ENCODE measurements around the gene MSANTD1. TPM values are rescaled to one million over a fixed set of nuclear protein-coding genes. Genes with fewer than 3 reads are reported as not detected.

MSANTD1 gene
- total and polyA plus RNA-seq, 2 of the 8 experiments (the other 6 are each of a cell fraction or from before 2014, with no cell fraction given): 0.23 to 0.45 TPM

- no peak overlapping the region for H2BK20ac ChIP-seq (ENCODE audit: low read length)
- ChIA-PET POLR2A (ENCODE audit: partially characterized antibody) (interaction anchor here (1.2 kb wide), 1 partner anchor 63 kb away, joined by 5 read pairs; no protein-coding TSS in a partner anchor), CTCF (ENCODE audit: partially characterized antibody) (interaction anchor here (0.7 to 1.9 kb wide), 9 partner anchors 11 to 237 kb away, joined by 3 to 9 read pairs (median 3); partner anchors contain the start of gene HGFAC)
- no peak overlapping the region for H3K18ac ChIP-seq (ENCODE audit: extremely low read depth, low read length)
- H2BK120ac ChIP-seq (replicated peaks; ENCODE audit: low read depth, low read length): no peak overlapping the region
- H3K23ac ChIP-seq (ENCODE audit: insufficient read length): no peak overlapping the region
- no peaks in the 10 kb centered on the region for H3K79me1 ChIP-seq (ENCODE audit: low read depth, low read length)
- H3K79me2 ChIP-seq (ENCODE audit: control insufficient read depth in 1 of 2, insufficient read depth in 2 of 2, low read length in 2 of 2): no peaks in the 10 kb centered on the region
- H3K14ac ChIP-seq (ENCODE audit: insufficient read length): no peak overlapping the region
- DNase-seq (ENCODE audit: low read depth in 1 of 2, low spot score in 2 of 2) (no peak), FAIRE-seq (no peak)
- H3K4ac ChIP-seq (replicated peaks; ENCODE audit: insufficient read length, low read depth, low read length): no peak overlapping the region
- H4K5ac ChIP-seq (ENCODE audit: insufficient read length, low read depth, low read length): no peak overlapping the region
- H2BK15ac ChIP-seq (ENCODE audit: low read length): no peak overlapping the region
- H3K56ac ChIP-seq (replicated peaks; ENCODE audit: insufficient read length, low read depth, low read length): no peak overlapping the region
- H4K20me1 ChIP-seq (replicated peaks in 1 of 2; ENCODE audit: control insufficient read depth in 1 of 2, insufficient read depth in 2 of 2, low read length in 2 of 2): peaks cover 20 to 32% of the 10 kb centered on the region in 2 experiments
- no peak overlapping the region for H3K4me2 ChIP-seq (ENCODE audit: insufficient read depth in 1 of 2, low read depth in 2 of 2, low read length in 2 of 2)
- H3K9me3 ChIP-seq (ENCODE audit: insufficient read depth in 2 of 2, low read depth in 1 of 2, low read length in 1 of 2): no peaks in the 10 kb centered on the region
- no peak overlapping the region for H2BK12ac ChIP-seq (ENCODE audit: low read depth, low read length)
- H2AFZ ChIP-seq (ENCODE audit: low read length): no peak overlapping the region
- no peak overlapping the region for H4K91ac ChIP-seq (replicated peaks; ENCODE audit: insufficient read length, low read length)
- WGBS, 2 experiments (ENCODE audit: extremely low coverage in 1 of 2, insufficient coverage in 1 of 2, insufficient read length in 1 of 2, insufficient replicate concordance in 2 of 2, low coverage in 1 of 2, low lambda C conversion rate in 2 of 2, missing lambda C conversion rate in 1 of 2): 73% methylated on average over 1 of the region's 1 CpG; no CpG with 5 or more reads in 1 of the 2 experiments
- peaks cover 0 to 16% (median 6%) of the 10 kb centered on the region in 4 experiments; a peak in 5 of 7 replicates for H3K27me3 ChIP-seq (replicated peaks in 1 of 4; ENCODE audit: control insufficient read depth in 3 of 4, extremely low read depth in 1 of 4, insufficient read depth in 3 of 4, low read length in 3 of 4)
- no peak overlapping the region for H3K4me3 ChIP-seq (ENCODE audit: extremely low read depth in 1 of 4, insufficient read depth in 2 of 4, low read depth in 3 of 4, low read length in 4 of 4)
- peaks cover 0 to 9% (median 2%) of the 10 kb centered on the region in 4 experiments; a peak in 3 of 7 replicates for H3K4me1 ChIP-seq (replicated peaks in 1 of 4; ENCODE audit: control insufficient read depth in 3 of 4, insufficient read depth in 4 of 4, low read length in 3 of 4)
- peaks cover 0 to 15% (median 8%) of the 10 kb centered on the region in 4 experiments; a peak in 5 of 8 replicates for H3K36me3 ChIP-seq (ENCODE audit: control insufficient read depth in 2 of 4, insufficient read depth in 4 of 4, low read length in 3 of 4)
- H3K23me2 ChIP-seq (ENCODE audit: low read depth, low read length): no peaks in the 10 kb centered on the region
- no peak overlapping the region for H2BK5ac ChIP-seq (ENCODE audit: low read depth, low read length)
- H3K27ac ChIP-seq (ENCODE audit: low read depth, low read length): no peak overlapping the region
- no peak overlapping the region for H2AK5ac ChIP-seq (ENCODE audit: low read depth, low read length)
- H4K8ac ChIP-seq (ENCODE audit: extremely low read depth, insufficient read depth, low read length): no peak overlapping the region
- no peak overlapping the region for H3K9ac ChIP-seq (replicated peaks in 1 of 4; ENCODE audit: extremely low read depth in 1 of 4, low read depth in 3 of 4, low read length in 3 of 4)
- no peak for TF ChIP-seq TAF7 (optimal IDR thresholded peaks at IDR 0.05; ENCODE audit: borderline replicate concordance, low read depth, low read length)
- no peak for TF ChIP-seq RBBP5 (IDR thresholded peaks at IDR 0.05; ENCODE audit: borderline replicate concordance, low read depth, low read length)
- TF ChIP-seq SP2 (IDR thresholded peaks at IDR 0.05; ENCODE audit: low read length): no peak
- TF ChIP-seq HDAC6 (IDR thresholded peaks at IDR 0.05; ENCODE audit: low read depth, low read length): no peak
- TF ChIP-seq SIRT6 (IDR thresholded peaks at IDR 0.05; ENCODE audit: low read length): no peak
- TF ChIP-seq SIN3A (conservative IDR thresholded peaks at IDR 0.05 in 1 of 2, IDR thresholded peaks at IDR 0.05 in 1 of 2; ENCODE audit: low read depth in 1 of 2, low read length in 2 of 2): no peak
- no peak for TF ChIP-seq POU5F1 (IDR thresholded peaks at IDR 0.05; ENCODE audit: low read depth, low read length)
- no peak for TF ChIP-seq KDM1A (IDR thresholded peaks at IDR 0.05; ENCODE audit: borderline replicate concordance, low read length)
- no peak for TF ChIP-seq RXRA (IDR thresholded peaks at IDR 0.05; ENCODE audit: insufficient read depth, low read depth, low read length)
- no peak for TF ChIP-seq RAD21 (IDR thresholded peaks at IDR 0.05 in 1 of 2, conservative IDR thresholded peaks at IDR 0.05 in 1 of 2; ENCODE audit: low read depth in 2 of 2, low read length in 2 of 2)
- TF ChIP-seq SAP30 (IDR thresholded peaks at IDR 0.05; ENCODE audit: insufficient read depth, insufficient replicate concordance, low read length): no peak
- TF ChIP-seq TBP (IDR thresholded peaks at IDR 0.05; ENCODE audit: low read depth, low read length): no peak
- no peak for TF ChIP-seq BRCA1 (IDR thresholded peaks at IDR 0.05; ENCODE audit: low read depth, low read length)
- no peak for TF ChIP-seq KDM5A (IDR thresholded peaks at IDR 0.05; ENCODE audit: low read length)
Measured at GRCh38 chr4:3244002-3244401, 5.0 kb upstream of the MSANTD1 start.

Measured in H1 (cell line).